OCI-M1 (cell line): ENCODE data around the gene CLIC1.

Experiments used
- DNase-seq: peaks from one replicate; lab custom pipeline; 2025; lab: John Stamatoyannopoulos, UW

CLIC1 gene

GRCh38 chr6:31701666-31702404, 34.5 kb downstream of the CLIC1 start:
- peak; percentile 68 for DNase-seq

- no peak for DNase-seq
These were observed 35.5 kb downstream of the CLIC1 start for GRCh38 chr6:31700740-31701401.

GRCh38 chr6:31697555-31697954, 38.8 kb downstream of the CLIC1 start:
- DNase-seq: no peak

DNA sequence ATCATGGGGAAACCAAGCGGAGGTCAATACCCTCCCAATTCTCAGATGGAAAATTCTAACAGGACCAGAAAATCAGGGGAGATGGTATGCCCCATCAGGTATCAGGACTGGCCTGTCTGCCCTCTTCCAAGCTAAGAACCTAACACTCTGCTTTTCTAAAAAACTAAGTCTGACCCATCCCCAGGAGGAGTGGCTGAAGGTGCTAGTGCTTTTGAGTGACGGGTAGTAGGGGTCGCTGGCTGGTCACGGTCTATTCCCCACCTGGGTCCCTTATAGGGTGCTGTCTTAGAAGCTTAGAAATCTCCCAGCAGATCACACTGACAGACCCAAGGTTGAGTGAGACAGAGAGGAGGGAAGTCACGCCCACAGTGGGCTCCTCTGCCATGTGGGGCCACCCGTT, 42.8 kb downstream of the CLIC1 start:
- DNase-seq: no peak

DNA sequence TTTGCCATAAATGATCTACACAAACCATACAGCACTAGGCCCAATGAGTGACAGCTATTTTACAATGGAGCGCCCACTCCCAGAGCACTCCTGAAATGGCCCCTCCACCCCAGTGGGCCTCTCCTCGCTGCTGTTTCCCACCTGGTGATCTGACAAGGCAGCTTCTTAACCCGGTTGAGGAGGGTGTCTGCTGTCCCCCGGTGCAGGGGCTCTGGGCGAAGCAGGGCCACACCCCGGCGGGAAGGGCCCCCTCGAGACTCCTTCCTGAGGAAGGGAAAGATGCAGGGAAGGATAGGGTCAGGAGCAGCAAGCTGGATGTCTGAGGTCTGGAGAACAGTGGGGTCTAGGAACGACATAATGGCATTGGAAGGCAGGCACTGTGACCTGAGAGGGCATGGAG, 43.4 kb downstream of the CLIC1 start:
- DNase-seq: no peak

DNA sequence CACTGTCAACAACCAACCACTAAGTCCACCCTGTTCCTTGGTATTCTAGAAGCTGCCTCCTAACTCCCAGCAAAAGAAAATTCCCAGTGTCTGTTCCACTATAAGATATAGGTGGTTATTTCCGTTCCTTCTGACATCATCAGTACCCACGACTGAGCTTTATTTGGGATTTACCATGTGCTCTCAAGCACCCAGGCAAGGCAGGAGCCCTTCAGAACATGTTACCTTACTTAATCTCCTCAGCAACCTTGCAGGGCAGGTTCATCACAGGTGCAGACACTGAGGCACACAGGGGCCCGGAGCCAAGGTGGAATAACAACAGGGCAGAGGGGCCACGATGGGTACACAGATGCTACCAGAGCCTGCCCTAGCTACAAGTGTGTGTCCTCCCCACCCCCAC, 44.0 kb downstream of the CLIC1 start:
- no peak for DNase-seq

DNA sequence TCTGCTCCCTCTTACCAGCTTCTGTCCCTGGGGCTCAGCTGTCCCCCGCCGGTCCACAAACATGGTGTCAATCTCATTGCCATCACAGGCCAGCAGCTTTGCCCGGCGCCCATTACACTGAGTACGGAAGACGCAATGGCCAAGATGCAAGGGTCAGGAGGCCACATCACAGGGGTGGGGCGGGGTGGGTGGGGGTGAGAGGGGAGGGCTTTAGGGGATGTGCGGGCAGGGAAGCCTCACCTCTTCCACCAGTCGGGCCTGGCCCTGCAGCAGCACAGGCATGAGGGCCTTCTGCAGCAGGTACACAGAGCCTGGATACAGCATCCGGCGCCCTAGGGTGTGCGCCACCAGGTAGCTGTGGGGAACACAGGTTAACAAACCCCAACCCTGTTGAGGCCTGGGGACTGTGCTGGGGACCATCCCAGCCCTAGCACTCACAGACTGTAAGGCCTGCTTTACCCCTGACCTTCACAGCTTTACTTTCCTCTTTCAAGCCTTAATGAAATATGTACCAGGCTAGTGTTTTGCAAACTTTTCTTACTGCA, 44.7 kb downstream of the CLIC1 start:
- DNase-seq: no peak

GRCh38 chr6:31691078-31691463, 45.3 kb downstream of the CLIC1 start:
- DNase-seq: no peak

DNA sequence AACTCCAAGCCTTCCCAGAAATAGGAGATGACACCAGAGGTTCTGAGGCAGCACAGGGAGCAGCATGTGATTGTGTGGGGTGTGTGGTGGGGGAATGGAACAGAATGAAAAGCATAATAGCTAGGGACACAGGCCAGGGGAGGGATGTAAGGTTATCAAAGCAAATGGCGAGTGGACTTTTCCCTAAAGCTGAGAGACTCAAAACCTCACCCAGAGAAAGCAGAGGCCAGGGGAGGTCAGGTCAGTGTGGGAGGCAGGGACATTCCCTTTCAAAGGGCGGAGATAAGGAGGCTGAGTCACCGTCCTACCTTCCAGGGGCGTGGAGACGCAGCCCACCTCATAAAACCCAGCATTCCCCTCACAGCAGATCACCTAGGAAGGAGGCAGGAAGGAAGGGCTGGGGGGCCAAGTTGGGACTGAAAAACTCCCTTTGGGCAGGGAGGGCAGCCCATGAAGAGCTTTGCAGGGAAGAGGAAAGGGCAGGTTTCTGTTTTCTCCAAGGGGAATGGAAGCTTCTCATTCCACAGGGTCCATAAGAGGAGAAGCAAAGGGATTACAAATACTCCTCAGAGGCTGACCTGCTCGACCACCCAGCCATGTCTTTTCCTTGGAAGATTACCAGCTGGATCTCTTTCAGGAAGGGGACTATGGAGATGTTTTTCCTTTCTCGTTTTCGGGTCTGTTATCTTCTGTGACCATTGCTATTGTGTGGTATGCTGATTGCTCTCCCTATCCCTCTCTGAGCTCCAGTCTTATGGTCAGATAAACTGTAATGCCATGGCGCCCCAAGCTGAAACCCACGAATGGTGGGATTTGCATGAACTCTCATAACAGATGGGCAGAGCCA, 45.9 kb downstream of the CLIC1 start:
- DNase-seq: peak; percentile 71

DNA sequence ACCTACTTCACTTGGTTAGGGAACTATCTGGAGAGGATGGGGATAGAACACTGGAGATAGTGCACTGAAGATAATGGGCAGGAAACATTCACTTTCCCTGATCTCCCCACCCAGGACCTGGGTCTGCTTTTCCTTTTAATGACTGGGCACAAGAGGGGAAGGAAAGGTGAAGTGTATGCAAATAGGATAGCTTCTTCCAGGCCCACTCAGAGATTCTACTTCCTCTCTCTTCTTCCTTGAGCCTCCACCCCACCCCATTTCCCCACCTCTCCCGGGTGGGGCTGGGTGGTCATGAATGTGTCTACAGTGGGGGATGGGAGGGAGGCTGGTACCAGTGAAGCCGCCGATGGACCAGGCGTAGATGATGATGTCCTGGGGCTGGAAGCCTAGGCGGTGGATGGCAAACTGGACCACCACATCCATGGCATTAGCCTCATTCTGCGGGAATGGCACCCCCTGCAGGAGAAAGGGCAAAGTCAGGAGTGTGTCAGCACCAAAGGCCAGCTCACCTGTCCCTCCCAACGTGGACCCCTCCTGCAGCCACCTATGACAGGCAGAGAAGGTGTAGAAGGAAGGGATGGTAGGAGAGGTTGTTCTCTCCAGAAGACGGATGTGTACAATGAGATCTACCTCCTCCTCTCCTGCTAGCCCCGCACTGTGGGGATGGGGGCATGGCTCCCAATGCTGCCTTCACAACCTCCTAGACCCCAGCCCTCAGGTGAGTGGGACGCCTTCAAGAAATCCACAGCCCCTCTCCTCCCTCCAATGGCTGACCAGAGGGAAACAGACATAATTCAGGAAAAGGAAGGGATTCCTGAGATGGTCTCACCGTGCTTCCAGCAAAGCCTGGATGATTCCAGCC, 46.9 kb downstream of the CLIC1 start:
- no peak for DNase-seq

DNA sequence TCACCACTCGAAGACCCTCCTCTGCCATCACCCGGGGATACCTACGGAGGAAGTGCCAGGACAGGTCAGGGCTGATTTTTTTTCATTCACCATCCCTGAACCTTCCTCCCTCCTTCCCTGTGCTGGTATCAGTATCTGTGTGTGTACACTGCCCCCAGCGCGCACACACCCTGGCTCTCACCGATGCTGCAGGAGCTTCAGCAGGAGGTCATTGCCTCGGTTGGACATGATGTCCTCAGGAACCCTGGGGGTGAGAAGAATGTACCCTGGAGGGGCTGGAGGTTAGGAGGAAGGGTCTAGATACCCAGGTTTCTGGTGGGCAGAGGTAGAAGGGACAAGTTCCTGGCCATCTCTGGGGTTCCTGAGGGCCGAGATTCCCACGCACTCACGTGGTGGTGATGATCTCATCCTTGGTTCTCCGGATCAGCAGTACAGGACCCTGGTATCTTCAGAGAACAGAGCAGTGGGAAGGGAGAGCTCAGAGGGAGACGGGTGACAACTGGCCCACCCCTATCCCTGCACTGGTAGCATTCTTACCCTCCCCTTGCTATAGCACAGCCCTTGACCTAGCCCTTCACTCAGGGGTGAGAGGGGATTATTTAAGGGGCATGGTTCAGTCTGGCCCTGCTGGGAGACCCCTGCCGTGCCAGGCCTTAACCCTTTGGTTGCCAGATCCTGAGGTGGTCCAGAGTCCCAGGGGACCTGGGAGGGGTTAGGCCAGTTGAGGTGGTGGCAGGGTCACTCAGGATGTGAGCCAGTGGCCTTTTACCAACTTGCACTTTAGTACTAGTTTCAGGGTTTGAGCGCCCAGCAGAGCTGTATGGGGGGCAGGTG, 48.3 kb downstream of the CLIC1 start:
- no peak for DNase-seq

GRCh38 chr6:31687321-31687720, 49.0 kb downstream of the CLIC1 start:
- no peak for DNase-seq

GRCh38 chr6:31686483-31686882, 49.8 kb downstream of the CLIC1 start:
- DNase-seq: no peak

- no peak for DNase-seq
These were observed 52.7 kb downstream of the CLIC1 start for GRCh38 chr6:31683591-31683990.

GRCh38 chr6:31681135-31681671, 55.1 kb downstream of the CLIC1 start:
- DNase-seq: peak; percentile 46
